HepG2 (cell line): ENCODE measurements around the gene GPD1. TPM values are rescaled to one million over a fixed set of nuclear protein-coding genes. Genes with fewer than 3 reads are reported as not detected.

Experiments used
- ARNT2 ChIP-seq: sonication (generic); formaldehyde crosslinking; IDR thresholded peaks from 2 replicates; pipeline ENCODE4 v1.8.0; 2022; ENCODE audit warnings: mild to moderate bottlenecking, low read depth, missing genetic modification reagents, moderate library complexity
- BCL6 ChIP-seq: IDR thresholded peaks from 2 replicates; pipeline ENCODE4 v1.6.1; 2016; ENCODE audit warnings: missing genetic modification reagents, missing compliant biosample characterization
- CEBPB ChIP-seq: IDR thresholded peaks from 2 replicates; pipeline ENCODE4 v1.6.1; 2011; ENCODE audit warnings: low read depth, low read length, improper control_type of control experiment, borderline replicate concordance
- CREBL2 ChIP-seq: sonication (generic); formaldehyde crosslinking; IDR thresholded peaks from 2 replicates; pipeline ENCODE4 v1.8.1; 2023; ENCODE audit warnings: missing genetic modification reagents, mild to moderate bottlenecking, borderline replicate concordance
- DNMT3B ChIP-seq: conservative IDR thresholded peaks from 2 replicates; pipeline ENCODE4 v1.6.1; 2016; ENCODE audit warnings: missing biosample characterization, control low read depth
- GABPB1 ChIP-seq: IDR thresholded peaks from 2 replicates; pipeline ENCODE4 v1.6.1; 2016; ENCODE audit warnings: mild to moderate bottlenecking, missing genetic modification reagents, moderate library complexity, missing compliant biosample characterization
- HNF4A ChIP-seq: sonication (generic); formaldehyde crosslinking; IDR thresholded peaks from 2 replicates; pipeline ENCODE4 v1.4.0; 2020; ENCODE audit warnings: missing genetic modification reagents
- IKZF1 ChIP-seq: fragments of 450-650 bp; IDR thresholded peaks from 2 replicates; pipeline ENCODE4 v1.7.1; 2016
- JARID2 ChIP-seq: sonication (generic); formaldehyde crosslinking; IDR thresholded peaks from 2 replicates; pipeline ENCODE4 v1.8.1; 2023; ENCODE audit warnings: missing genetic modification reagents, inconsistent platforms; ENCODE audit not compliant: insufficient replicate concordance
- KDM5A ChIP-seq: fragments of 200-600 bp; sonication (generic); IDR thresholded peaks from 2 replicates; pipeline ENCODE4 v1.7.0; 2018; ENCODE audit warnings: antibody characterized with exemption, mild to moderate bottlenecking, low read length, borderline replicate concordance
- MYNN ChIP-seq: sonication (generic); formaldehyde crosslinking; IDR thresholded peaks from 2 replicates; pipeline ENCODE4 v1.4.0; 2020; ENCODE audit warnings: mild to moderate bottlenecking, low read depth, missing genetic modification reagents
- PAF1 ChIP-seq: IDR thresholded peaks from 2 replicates; pipeline ENCODE4 v1.6.1; 2016; ENCODE audit warnings: missing genetic modification reagents, missing compliant biosample characterization
- RAD21 ChIP-seq: fragments of 450-650 bp; formaldehyde crosslinking; IDR thresholded peaks from 2 replicates; pipeline ENCODE4 v1.5.0; 2020; ENCODE audit warnings: mild to moderate bottlenecking
- TAF1 ChIP-seq: sonication (generic); formaldehyde crosslinking; IDR thresholded peaks from 2 replicates; pipeline ENCODE4 v1.4.0; 2020; ENCODE audit warnings: missing genetic modification reagents
- THYN1 ChIP-seq: sonication (generic); formaldehyde crosslinking; IDR thresholded peaks from 2 replicates; pipeline ENCODE4 v1.8.1; 2023; ENCODE audit warnings: low read depth, mild to moderate bottlenecking, moderate library complexity, missing genetic modification reagents, borderline replicate concordance
- YEATS4 ChIP-seq: sonication (generic); formaldehyde crosslinking; IDR thresholded peaks from 2 replicates; pipeline ENCODE4 v1.4.0; 2020; ENCODE audit warnings: missing genetic modification reagents, borderline replicate concordance
- ZFP90 ChIP-seq: sonication (generic); formaldehyde crosslinking; IDR thresholded peaks from 2 replicates; pipeline ENCODE4 v1.8.0; 2022; ENCODE audit warnings: missing genetic modification reagents, mild to moderate bottlenecking, inconsistent platforms, borderline replicate concordance
- ZKSCAN8 ChIP-seq: IDR thresholded peaks from 2 replicates; pipeline ENCODE4 v1.6.1; 2016; ENCODE audit warnings: borderline replicate concordance, missing genetic modification reagents, missing compliant biosample characterization
- ZNF383 ChIP-seq: sonication (generic); formaldehyde crosslinking; IDR thresholded peaks from 2 replicates; pipeline ENCODE4 v1.4.0; 2020; ENCODE audit warnings: missing genetic modification reagents, mild to moderate bottlenecking, borderline replicate concordance
- ZNF557 ChIP-seq: sonication (generic); formaldehyde crosslinking; IDR thresholded peaks from 2 replicates; pipeline ENCODE4 v1.4.0; 2020; ENCODE audit warnings: missing genetic modification reagents
- ZNF577 ChIP-seq: sonication (generic); formaldehyde crosslinking; IDR thresholded peaks from 2 replicates; pipeline ENCODE4 v1.4.0; 2020; ENCODE audit warnings: mild to moderate bottlenecking, low read depth, missing genetic modification reagents, borderline replicate concordance
- ZNF605 ChIP-seq: sonication (generic); formaldehyde crosslinking; IDR thresholded peaks from 2 replicates; pipeline ENCODE4 v1.8.0; 2022; ENCODE audit warnings: mild to moderate bottlenecking, missing genetic modification reagents
- ZNF687 ChIP-seq: sonication (generic); formaldehyde crosslinking; IDR thresholded peaks from 2 replicates; pipeline ENCODE4 v1.5.1; 2020; ENCODE audit warnings: mild to moderate bottlenecking, missing genetic modification reagents, moderate library complexity
- ZNF773 ChIP-seq: sonication (generic); formaldehyde crosslinking; IDR thresholded peaks from 2 replicates; pipeline ENCODE4 v1.4.0; 2020; ENCODE audit warnings: missing genetic modification reagents, borderline replicate concordance
- ZNF850 ChIP-seq: sonication (generic); formaldehyde crosslinking; conservative IDR thresholded peaks from 2 replicates; pipeline ENCODE4 v1.9.0; 2021; ENCODE audit warnings: mild to moderate bottlenecking, missing genetic modification reagents
- polyA plus RNA-seq, 8 experiments: library from polyadenylated mRNA; depleted of rRNA in 3 of 8; stranded (reverse) in 7 of 8; unstranded in 1 of 8; fragments of >200 nt; fragmentation: Illumina TruSeq in 4 of 8; extraction: Trizol in 4 of 8; gene quantifications; 2 replicates each; pipeline versions ENCODE4 v1.2.1 to v1.2.3, GENCODE V29; 2011 to 2016; ENCODE audit warnings: low read depth in 4 of 8, missing spikeins in 1 of 8, mixed read lengths in 1 of 8; ENCODE audit not compliant: insufficient read depth in 1 of 8
- total RNA-seq, 5 experiments: library from RNA; depleted of rRNA; stranded (reverse); fragments of >200 nt; fragmentation: Illumina TruSeq; extraction: Trizol; gene quantifications; 2 replicates each; pipeline ENCODE4 v1.2.3, GENCODE V29; 2016; ENCODE audit warnings: low read depth in 1 of 5

Gene GPD1
- total and polyA plus RNA-seq, 2 of the 13 experiments (the other 11 are each of a cell fraction or from before 2014, with no cell fraction given): 3.7 to 30.6 TPM

- peak; percentile 78 for TF ChIP-seq ZNF687
- peak; percentile 46; the same call in 1 of the 2 replicates for TF ChIP-seq ZKSCAN8
- no peak for TF ChIP-seq ARNT2
- 0 out of 2 replicates have a peak, but pooled peaks have one; percentile 28 for TF ChIP-seq ZNF557 (CRISPR knock-in tag)
- no peak for TF ChIP-seq CREBL2
- no peak for TF ChIP-seq CEBPB
- peak; percentile 80; the same call in 1 of the 2 replicates for TF ChIP-seq ZNF605 (CRISPR knock-in tag)
- 0 out of 2 replicates have a peak, but pooled peaks have one; percentile 42 for TF ChIP-seq ZFP90 (CRISPR knock-in tag)
- no peak for TF ChIP-seq BCL6
- no peak for TF ChIP-seq ZNF850 (CRISPR knock-in tag)
- no peak for TF ChIP-seq MYNN (CRISPR knock-in tag)
- no peak for TF ChIP-seq DNMT3B
- peak; percentile 29; the same call in 1 of the 2 replicates for TF ChIP-seq TAF1
- peak; percentile 99 for TF ChIP-seq RAD21 (CRISPR knock-in tag)
- no peak for TF ChIP-seq JARID2 (CRISPR knock-in tag)
- no peak for TF ChIP-seq PAF1 (CRISPR knock-in tag)
- no peak for TF ChIP-seq KDM5A
- TF ChIP-seq ZNF773: no peak
- TF ChIP-seq ZNF577 (CRISPR knock-in tag): no peak
- TF ChIP-seq YEATS4 (CRISPR knock-in tag): peak; percentile 49; the same call in 1 of the 2 replicates
- TF ChIP-seq THYN1 (CRISPR knock-in tag): no peak
- TF ChIP-seq ZNF383 (CRISPR knock-in tag): 0 out of 2 replicates have a peak, but pooled peaks have one; percentile 30
- TF ChIP-seq GABPB1 (CRISPR knock-in tag): peak; percentile 50
- peak; percentile 78 for TF ChIP-seq HNF4A (CRISPR knock-in tag)
- TF ChIP-seq IKZF1: no peak
These were observed 28.6 kb upstream of the GPD1 start (continued) for GRCh38 chr12:50074936-50075807.
